Hematopoietic multipotent progenitor cell (in vitro differentiated cells): ENCODE measurements around the gene RNF217. TPM values are rescaled to one million over a fixed set of nuclear protein-coding genes. Genes with fewer than 3 reads are reported as not detected.
"Not testable (repeated sequence)": the region's sequence is repeated elsewhere in the genome, so short reads cannot be mapped to it uniquely, and the experiment has no call there.

Experiments
- DNase-seq, 3 donors: peaks; one replicate each; pipeline ENCODE4 v3.0.0-alpha.2; 2011 to 2015; ENCODE audit warnings: low read depth in 2 of 3, low spot score in 2 of 3
- total RNA-seq: library from RNA; depleted of rRNA; stranded (reverse); fragments of >200 nt; gene quantifications from one replicate; pipeline ENCODE4 v1.2.3, GENCODE V29; 2012

The RNF217 gene
- total RNA-seq, 1 donor = 11.8 TPM

GRCh38 chr6:125120054-125120590 lies 157.9 kb downstream of the RNF217 start:
- DNase-seq = no peak

GRCh38 chr6:125121894-125122293 lies 159.7 kb downstream of the RNF217 start:
- no peak for DNase-seq

GRCh38 chr6:125123051-125123450 lies 160.8 kb downstream of the RNF217 start:
- DNase-seq = no peak

- DNase-seq = peak in 1 of 3 donors; percentile 52
These were observed 161.3 kb downstream of the RNF217 start for GRCh38 chr6:125123468-125124048.

GRCh38 chr6:125124049-125124669 lies 161.9 kb downstream of the RNF217 start:
- no peak for DNase-seq

- DNase-seq = not testable (repeated sequence)
These were observed 163.6 kb downstream of the RNF217 start for GRCh38 chr6:125125856-125126255.

GRCh38 chr6:125129354-125129753 lies 167.1 kb downstream of the RNF217 start:
- no peak for DNase-seq

- no peak for DNase-seq
These were observed 169.8 kb downstream of the RNF217 start for GRCh38 chr6:125132058-125132457.

- DNase-seq = no peak
These were observed 174.1 kb downstream of the RNF217 start for GRCh38 chr6:125136378-125136777.

- DNase-seq = no peak
These were observed 175.8 kb downstream of the RNF217 start for GRCh38 chr6:125138083-125138482.

GRCh38 chr6:125140808-125141207 lies 178.6 kb downstream of the RNF217 start:
- no peak for DNase-seq

Other genes starting within 250 kb of the RNF217 start
- gene TPD52L1, start 191.3 kb downstream of the RNF217 start, total RNA-seq = 1.1 TPM